ENCODE data around the gene SNX9.

Gene SNX9

DNA sequence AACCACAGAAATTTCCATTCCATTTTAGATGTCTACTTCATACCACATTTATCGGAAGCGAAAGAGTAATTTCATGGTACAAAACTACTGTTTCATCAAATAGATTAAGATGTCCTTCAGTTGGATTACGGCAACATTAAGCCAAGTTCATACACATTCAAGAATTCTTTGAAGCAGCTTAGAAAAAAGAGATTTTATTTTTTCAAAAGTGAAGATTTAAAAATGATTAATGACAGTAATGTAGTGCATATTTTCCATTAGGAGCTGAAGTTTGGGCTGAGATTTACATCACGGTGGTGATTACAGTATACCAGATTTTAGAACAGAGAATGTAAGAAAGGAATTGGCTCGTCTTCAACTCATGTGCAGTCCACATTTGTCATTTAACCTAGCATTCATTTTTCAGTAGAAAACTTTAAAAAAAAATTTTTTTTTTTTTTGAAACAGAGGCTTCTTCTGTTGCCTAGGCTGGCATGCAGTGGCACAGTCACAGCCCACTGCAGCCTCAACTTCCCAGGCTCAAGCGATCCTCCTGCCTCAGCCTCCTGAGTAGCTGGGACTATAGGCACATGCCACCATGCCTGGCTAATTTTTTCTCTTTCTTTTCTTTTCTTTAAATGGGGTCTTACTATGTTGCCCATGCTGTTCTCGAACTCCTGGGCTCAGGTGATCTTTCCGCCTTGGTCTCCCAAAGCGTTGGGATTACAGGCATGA, 160.5 kb downstream of the SNX9 start:
- TF ChIP-seq, protein P1, sequence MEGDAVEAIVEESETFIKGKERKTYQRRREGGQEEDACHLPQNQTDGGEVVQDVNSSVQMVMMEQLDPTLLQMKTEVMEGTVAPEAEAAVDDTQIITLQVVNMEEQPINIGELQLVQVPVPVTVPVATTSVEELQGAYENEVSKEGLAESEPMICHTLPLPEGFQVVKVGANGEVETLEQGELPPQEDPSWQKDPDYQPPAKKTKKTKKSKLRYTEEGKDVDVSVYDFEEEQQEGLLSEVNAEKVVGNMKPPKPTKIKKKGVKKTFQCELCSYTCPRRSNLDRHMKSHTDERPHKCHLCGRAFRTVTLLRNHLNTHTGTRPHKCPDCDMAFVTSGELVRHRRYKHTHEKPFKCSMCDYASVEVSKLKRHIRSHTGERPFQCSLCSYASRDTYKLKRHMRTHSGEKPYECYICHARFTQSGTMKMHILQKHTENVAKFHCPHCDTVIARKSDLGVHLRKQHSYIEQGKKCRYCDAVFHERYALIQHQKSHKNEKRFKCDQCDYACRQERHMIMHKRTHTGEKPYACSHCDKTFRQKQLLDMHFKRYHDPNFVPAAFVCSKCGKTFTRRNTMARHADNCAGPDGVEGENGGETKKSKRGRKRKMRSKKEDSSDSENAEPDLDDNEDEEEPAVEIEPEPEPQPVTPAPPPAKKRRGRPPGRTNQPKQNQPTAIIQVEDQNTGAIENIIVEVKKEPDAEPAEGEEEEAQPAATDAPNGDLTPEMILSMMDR (IDR thresholded peaks at IDR 0.05; ENCODE audit: extremely low read depth, missing control alignments), result no peak
- no peak for DNase-seq (ENCODE audit: low spot score)

DNA sequence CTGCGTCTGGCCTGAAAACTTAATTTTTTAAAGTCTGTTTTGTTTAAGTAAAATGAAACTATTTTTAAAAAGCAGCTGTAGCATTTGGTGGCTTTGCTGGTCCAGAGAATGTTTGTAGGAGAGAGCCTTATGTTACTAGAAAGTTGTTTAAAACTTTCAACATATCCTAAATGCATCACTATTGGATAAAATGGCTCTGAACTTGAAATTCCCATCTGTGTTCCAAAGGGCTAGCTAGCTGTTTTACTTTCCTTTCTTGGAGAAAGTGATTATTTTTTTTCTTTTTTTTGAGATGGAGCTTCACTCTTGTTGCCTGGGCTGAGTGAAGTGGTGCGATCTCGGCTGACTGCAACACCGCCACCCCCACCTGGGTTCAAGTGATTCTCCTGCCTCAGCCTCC, 161.1 kb downstream of the SNX9 start:
- no peak for DNase-seq (ENCODE audit: low spot score)

GRCh38 chr6:157984686-157985225, 161.7 kb downstream of the SNX9 start:
- DNase-seq (ENCODE audit: low spot score), result no peak

More for the DNA sequence above, 161.1 kb downstream of the SNX9 start:
- TF ChIP-seq, protein P1 (IDR thresholded peaks at IDR 0.05; ENCODE audit: extremely low read depth, missing control alignments), result no peak

DNA sequence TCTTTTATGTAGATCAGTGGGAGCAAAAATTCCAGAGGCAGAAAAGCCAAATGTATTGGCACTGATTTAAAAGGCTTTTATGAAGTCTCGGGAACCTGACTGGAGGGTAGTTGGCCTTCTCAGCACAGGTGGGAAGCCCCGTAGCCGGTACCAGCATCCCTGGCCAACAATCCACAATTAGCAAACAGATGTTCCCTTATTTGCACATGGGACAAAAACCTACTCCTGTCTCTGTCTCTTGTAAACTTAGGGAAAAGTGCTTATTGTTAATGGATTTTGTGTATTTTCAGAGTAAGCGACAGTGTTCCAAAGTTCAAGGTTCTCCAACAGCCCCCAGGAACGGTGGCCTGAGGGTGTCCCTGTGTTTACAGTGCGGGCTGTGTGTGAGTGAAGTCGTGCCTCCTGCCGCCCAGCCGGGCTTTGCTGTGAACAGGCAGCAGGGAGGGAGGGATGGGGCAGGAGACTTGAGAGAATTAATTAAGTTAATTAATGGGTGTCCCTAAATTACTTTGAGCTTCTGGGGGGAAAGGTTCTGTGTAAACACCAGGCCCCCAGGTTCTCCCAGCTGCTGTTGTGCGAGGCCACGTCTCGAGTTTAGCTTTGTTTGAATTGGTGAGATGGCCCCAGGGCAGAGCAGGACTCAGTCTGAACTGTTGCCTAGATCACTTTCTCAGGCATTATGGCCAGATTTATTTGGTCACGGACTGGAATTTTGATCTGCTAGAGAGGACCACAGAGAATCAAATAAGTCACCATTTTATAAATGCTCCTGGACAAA, 162.5 kb downstream of the SNX9 start:
- DNase-seq (ENCODE audit: low spot score), result no peak
- TF ChIP-seq, protein P1 (IDR thresholded peaks at IDR 0.05; ENCODE audit: extremely low read depth, missing control alignments), result no peak

More at GRCh38 chr6:157984686-157985225, 161.7 kb downstream of the SNX9 start:
- TF ChIP-seq, protein P1 (IDR thresholded peaks at IDR 0.05; ENCODE audit: extremely low read depth, missing control alignments), result no peak

GRCh38 chr6:157987788-157988699, 165.0 kb downstream of the SNX9 start:
- TF ChIP-seq, protein P1 (IDR thresholded peaks at IDR 0.05; ENCODE audit: extremely low read depth, missing control alignments), result no peak
- DNase-seq (ENCODE audit: low spot score), result no peak

DNA sequence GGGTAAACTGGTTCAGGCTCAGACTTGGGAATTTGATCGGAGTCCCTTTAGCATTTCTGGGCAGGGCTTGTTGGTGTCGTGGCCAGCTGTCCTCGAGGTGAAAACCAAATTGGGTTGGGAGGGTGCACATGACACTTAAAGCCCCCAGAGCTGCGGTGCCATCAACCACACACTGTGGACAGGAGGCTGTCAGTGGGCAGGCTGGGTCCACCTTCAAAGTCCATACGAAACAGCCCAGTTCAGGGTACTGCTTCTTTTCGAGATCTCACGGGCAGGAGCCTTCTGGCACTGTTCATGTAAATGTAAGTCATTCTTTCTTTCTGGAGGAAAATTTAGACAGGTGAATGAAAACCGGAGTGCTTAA, 165.6 kb downstream of the SNX9 start:
- TF ChIP-seq, protein P1 (IDR thresholded peaks at IDR 0.05; ENCODE audit: extremely low read depth, missing control alignments), result no peak
- no peak for DNase-seq (ENCODE audit: low spot score)
